Measurements from ENCODE around the gene EPB41.
"Not testable (repeated sequence)": the region's sequence is repeated elsewhere in the genome, so short reads cannot be mapped to it uniquely, and the experiment has no call there.

The EPB41 gene

GRCh38 chr1:28936528-28936927 is 22.2 kb downstream of the EPB41 start:
- no peak for DNase-seq (ENCODE audit: low read depth)
- H3K4me3 ChIP-seq (ENCODE audit: low read length), result no peak overlapping the region
- TF ChIP-seq CTCF (conservative IDR thresholded peaks at IDR 0.05; ENCODE audit: low read length), result no peak

- H3K4me3 ChIP-seq (ENCODE audit: low read length); DNase-seq (ENCODE audit: low read depth): not testable (repeated sequence)
Observed at GRCh38 chr1:28943581-28943980, 29.2 kb downstream of the EPB41 start.

- no peak for DNase-seq (ENCODE audit: low read depth)
- no peak for TF ChIP-seq CTCF (conservative IDR thresholded peaks at IDR 0.05; ENCODE audit: low read length)
Observed at GRCh38 chr1:28950006-28950405, 35.6 kb downstream of the EPB41 start.

GRCh38 chr1:28950449-28950848 is 36.1 kb downstream of the EPB41 start:
- no peak for TF ChIP-seq CTCF (conservative IDR thresholded peaks at IDR 0.05; ENCODE audit: low read length)
- no peak overlapping the region for H3K4me3 ChIP-seq (ENCODE audit: low read length)
- no peak for DNase-seq (ENCODE audit: low read depth)

More at GRCh38 chr1:28950006-28950405, 35.6 kb downstream of the EPB41 start:
- H3K4me3 ChIP-seq (ENCODE audit: low read length), result no peak overlapping the region

GRCh38 chr1:28954126-28954726 is 39.9 kb downstream of the EPB41 start:
- H3K4me3 ChIP-seq (ENCODE audit: low read length), result no peak overlapping the region
- no peak for DNase-seq (ENCODE audit: low read depth)
- no peak for TF ChIP-seq CTCF (conservative IDR thresholded peaks at IDR 0.05; ENCODE audit: low read length)

- no peak overlapping the region for H3K4me3 ChIP-seq (ENCODE audit: low read length)
- DNase-seq (ENCODE audit: low read depth), result no peak
- TF ChIP-seq CTCF (conservative IDR thresholded peaks at IDR 0.05; ENCODE audit: low read length), result no peak
Observed at GRCh38 chr1:28956038-28956464, 41.7 kb downstream of the EPB41 start.

- not testable (repeated sequence) for DNase-seq (ENCODE audit: low read depth); H3K4me3 ChIP-seq (ENCODE audit: low read length)
Observed at GRCh38 chr1:28962114-28962831, 47.9 kb downstream of the EPB41 start.

GRCh38 chr1:28965271-28965870 is 51.0 kb downstream of the EPB41 start:
- no peak for TF ChIP-seq CTCF (conservative IDR thresholded peaks at IDR 0.05; ENCODE audit: low read length)
- no peak for DNase-seq (ENCODE audit: low read depth)
- no peak overlapping the region for H3K4me3 ChIP-seq (ENCODE audit: low read length)
